HG02938 (cell line): ENCODE measurements around the gene ZNF217.
"Not testable (repeated sequence)": the region's sequence is repeated elsewhere in the genome, so short reads cannot be mapped to it uniquely, and the experiment has no call there.

Experiments used
- ATAC-seq: cut with Tn5 transposase; IDR thresholded peaks from one replicate; pipeline ENCODE4 v1.9.1; 2021; ENCODE audit warnings: mild to moderate bottlenecking, moderate library complexity; ENCODE audit not compliant: unreplicated experiment

ZNF217 gene

GRCh38 chr20:53598140-53599043 is 4.8 kb upstream of the ZNF217 start:
- ATAC-seq = no peak

- ATAC-seq = no peak
These were observed 4.0 kb upstream of the ZNF217 start for GRCh38 chr20:53597521-53598120.

GRCh38 chr20:53597030-53597482 is 3.4 kb upstream of the ZNF217 start:
- no peak for ATAC-seq

- ATAC-seq = not testable (repeated sequence)
These were observed 2.8 kb upstream of the ZNF217 start for GRCh38 chr20:53596189-53597001.

- ATAC-seq = not testable (repeated sequence)
These were observed 2.1 kb upstream of the ZNF217 start for GRCh38 chr20:53595742-53596141.

GRCh38 chr20:53595018-53595378 is 1.4 kb upstream of the ZNF217 start:
- no peak for ATAC-seq

GRCh38 chr20:53594068-53595017 is 704 bp upstream of the ZNF217 start:
- ATAC-seq = peak; percentile 65

GRCh38 chr20:53592992-53593465 is 610 bp downstream of the ZNF217 start:
- ATAC-seq = no peak

GRCh38 chr20:53592454-53592991 is 1.1 kb downstream of the ZNF217 start:
- not testable (repeated sequence) for ATAC-seq

GRCh38 chr20:53591941-53592441 is 1.6 kb downstream of the ZNF217 start:
- ATAC-seq = not testable (repeated sequence)

GRCh38 chr20:53591206-53591741 is 2.4 kb downstream of the ZNF217 start:
- not testable (repeated sequence) for ATAC-seq

GRCh38 chr20:53590608-53591007 is 3.0 kb downstream of the ZNF217 start:
- ATAC-seq = not testable (repeated sequence)

- not testable (repeated sequence) for ATAC-seq
These were observed 3.5 kb downstream of the ZNF217 start for GRCh38 chr20:53590122-53590521.

GRCh38 chr20:53589321-53590065 is 4.1 kb downstream of the ZNF217 start:
- ATAC-seq = not testable (repeated sequence)

- not testable (repeated sequence) for ATAC-seq
These were observed 6.4 kb downstream of the ZNF217 start for GRCh38 chr20:53587157-53587703.

- no peak for ATAC-seq
These were observed 7.0 kb downstream of the ZNF217 start for GRCh38 chr20:53586640-53587039.

GRCh38 chr20:53585910-53586309 is 7.7 kb downstream of the ZNF217 start:
- not testable (repeated sequence) for ATAC-seq

GRCh38 chr20:53585004-53585569 is 8.6 kb downstream of the ZNF217 start:
- peak; percentile 43 for ATAC-seq
